Stimulated activated CD8-positive, alpha-beta memory T cell treated with anti-CD3 and anti-CD28 coated beads, Interleukin-2, amount 100 ng/mL, for 48 hours (primary cell): ENCODE results near the gene INO80.

Experiments used
- DNase-seq, 2 donors: peaks; one replicate each; pipeline ENCODE4 v3.0.0-alpha.2; 2020; ENCODE audit warnings: low read depth in 2 of 2

Gene INO80

GRCh38 chr15:40999190-40999589, 116.9 kb downstream of the INO80 start:
- DNase-seq: no peak

GRCh38 chr15:40995656-40996055, 120.4 kb downstream of the INO80 start:
- DNase-seq: no peak

GRCh38 chr15:40992825-40993224, 123.3 kb downstream of the INO80 start:
- DNase-seq: no peak

- no peak for DNase-seq
Observed at GRCh38 chr15:40992241-40992741, 123.8 kb downstream of the INO80 start.

- DNase-seq: no peak
Observed at GRCh38 chr15:40991355-40991754, 124.7 kb downstream of the INO80 start.

- no peak for DNase-seq
Observed at GRCh38 chr15:40990789-40991188, 125.3 kb downstream of the INO80 start.

- no peak for DNase-seq
Observed at GRCh38 chr15:40990080-40990479, 126.0 kb downstream of the INO80 start.

GRCh38 chr15:40988156-40988555, 127.9 kb downstream of the INO80 start:
- no peak for DNase-seq

GRCh38 chr15:40986820-40987219, 129.3 kb downstream of the INO80 start:
- no peak for DNase-seq

- DNase-seq: no peak
Observed at GRCh38 chr15:40985541-40986330, 130.3 kb downstream of the INO80 start.

GRCh38 chr15:40984964-40985363, 131.1 kb downstream of the INO80 start:
- DNase-seq: no peak

- no peak for DNase-seq
Observed at GRCh38 chr15:40984406-40984805, 131.7 kb downstream of the INO80 start.

- no peak for DNase-seq
Observed at GRCh38 chr15:40982855-40983254, 133.2 kb downstream of the INO80 start.

GRCh38 chr15:40981186-40981585, 134.9 kb downstream of the INO80 start:
- no peak for DNase-seq

- DNase-seq: no peak
Observed at GRCh38 chr15:40978562-40978961, 137.5 kb downstream of the INO80 start.

GRCh38 chr15:40978141-40978540, 137.9 kb downstream of the INO80 start:
- DNase-seq: no peak

GRCh38 chr15:40976819-40977218, 139.3 kb downstream of the INO80 start:
- DNase-seq: no peak

- no peak for DNase-seq
Observed at GRCh38 chr15:40974879-40975278, 141.2 kb downstream of the INO80 start.

GRCh38 chr15:40969363-40969762, 146.7 kb downstream of the INO80 start:
- no peak for DNase-seq

- no peak for DNase-seq
Observed at GRCh38 chr15:40968290-40969085, 147.6 kb downstream of the INO80 start.

GRCh38 chr15:40964634-40965033, 151.4 kb downstream of the INO80 start:
- no peak for DNase-seq

GRCh38 chr15:40964006-40964405, 152.1 kb downstream of the INO80 start:
- DNase-seq: no peak

- no peak for DNase-seq
Observed at GRCh38 chr15:40963201-40963600, 152.9 kb downstream of the INO80 start.
